ENCODE measurements around the gene SEMA4D.
A peak's percentile ranks its signal among the peaks of the same experiment; 100 is the strongest.

Gene SEMA4D

GRCh38 chr9:89319015-89319905 is 178.7 kb downstream of the SEMA4D start:
- TF ChIP-seq CTCF (IDR thresholded peaks at IDR 0.05; ENCODE audit: control insufficient read depth, insufficient read depth, low read depth, low read length, missing control alignments) = peak; percentile 67
- H3K4me3 ChIP-seq (ENCODE audit: control insufficient read depth, low read depth, low read length) = peak overlapping the region; percentile 76
- no peak for DNase-seq (ENCODE audit: low read depth)

- peak within 1 kb of the TSS; percentile 76 for H3K4me3 ChIP-seq (ENCODE audit: control insufficient read depth, low read depth, low read length)
- DNase-seq (ENCODE audit: low read depth) = peak; percentile 89
- TF ChIP-seq CTCF (IDR thresholded peaks at IDR 0.05; ENCODE audit: control insufficient read depth, insufficient read depth, low read depth, low read length, missing control alignments) = no peak
These were observed 179.5 kb downstream of the SEMA4D start, which contains the start of gene SECISBP2 for GRCh38 chr9:89318123-89319014. Gene SECISBP2 (plus strand): TSS chr9:89318500. CDS start chr9:89318577, 77 bp downstream.

- no peak overlapping the region for H3K4me3 ChIP-seq (ENCODE audit: control insufficient read depth, low read depth, low read length)
- DNase-seq (ENCODE audit: low read depth) = no peak
- no peak for TF ChIP-seq CTCF (IDR thresholded peaks at IDR 0.05; ENCODE audit: control insufficient read depth, insufficient read depth, low read depth, low read length, missing control alignments)
These were observed 180.6 kb downstream of the SEMA4D start for GRCh38 chr9:89317282-89317681.

- no peak for DNase-seq (ENCODE audit: low read depth)
- H3K4me3 ChIP-seq (ENCODE audit: control insufficient read depth, low read depth, low read length) = no peak overlapping the region
- TF ChIP-seq CTCF (IDR thresholded peaks at IDR 0.05; ENCODE audit: control insufficient read depth, insufficient read depth, low read depth, low read length, missing control alignments) = no peak
These were observed 182.4 kb downstream of the SEMA4D start for GRCh38 chr9:89315482-89315881.

- no peak for TF ChIP-seq CTCF (IDR thresholded peaks at IDR 0.05; ENCODE audit: control insufficient read depth, insufficient read depth, low read depth, low read length, missing control alignments)
- H3K4me3 ChIP-seq (ENCODE audit: control insufficient read depth, low read depth, low read length) = no peak overlapping the region
- DNase-seq (ENCODE audit: low read depth) = no peak
These were observed 183.0 kb downstream of the SEMA4D start for GRCh38 chr9:89314955-89315354.

- no peak for DNase-seq (ENCODE audit: low read depth)
- no peak for TF ChIP-seq CTCF (IDR thresholded peaks at IDR 0.05; ENCODE audit: control insufficient read depth, insufficient read depth, low read depth, low read length, missing control alignments)
- no peak overlapping the region; the same call in 1 of the 2 replicates for H3K4me3 ChIP-seq (ENCODE audit: control insufficient read depth, low read depth, low read length)
These were observed 184.1 kb downstream of the SEMA4D start for GRCh38 chr9:89313842-89314241.

Data from AG09309 (cell line).